IMR-90 (cell line): ENCODE results near the gene MT1E.

Source experiments
- CEBPB ChIP-seq: IDR thresholded peaks from 2 replicates; pipeline ENCODE4 v1.6.1; 2012; ENCODE audit warnings: low read depth, low read length, improper control_type of control experiment
- ELK1 ChIP-seq: fragments of 150-350 bp; IDR thresholded peaks from 2 replicates; pipeline ENCODE4 v1.6.1; 2016; ENCODE audit warnings: low read depth, mild to moderate bottlenecking, low read length, moderate library complexity, borderline replicate concordance
- MAFK ChIP-seq: IDR thresholded peaks from 2 replicates; pipeline ENCODE4 v1.6.1; 2012; ENCODE audit warnings: low read depth, low read length, improper control_type of control experiment
- MXI1 ChIP-seq: IDR thresholded peaks from 2 replicates; pipeline ENCODE4 v1.6.1; 2012; ENCODE audit warnings: low read depth, mild to moderate bottlenecking, low read length, moderate library complexity, borderline replicate concordance
- POLR2A ChIP-seq: IDR thresholded peaks from 2 replicates; pipeline ENCODE4 v1.6.1; 2012; ENCODE audit warnings: mild to moderate bottlenecking, low read depth, low read length
- RAD21 ChIP-seq: IDR thresholded peaks from 2 replicates; pipeline ENCODE4 v1.6.1; 2012; ENCODE audit warnings: low read length, improper control_type of control experiment
- SMC3 ChIP-seq: fragments of 150-350 bp; IDR thresholded peaks from 2 replicates; pipeline ENCODE4 v1.6.1; 2016; ENCODE audit warnings: low read depth, mild to moderate bottlenecking, antibody characterized with exemption, low read length, moderate library complexity
- TF ChIP-seq, protein P1 (sequence below): conservative IDR thresholded peaks from 2 replicates; pipeline ENCODE4 v1.5.1; 2012; ENCODE audit warnings: mild to moderate bottlenecking, low read depth, low read length, improper control_type of control experiment
- TF ChIP-seq, protein P2 (sequence below): fragments of 150-350 bp; IDR thresholded peaks from 2 replicates; pipeline ENCODE4 v1.6.1; 2017; ENCODE audit warnings: mild to moderate bottlenecking, antibody characterized with exemption, low read length, low read depth

GRCh38 chr16:56649820-56650219 lies 24.2 kb downstream of the MT1E start:
- TF ChIP-seq, protein P1, sequence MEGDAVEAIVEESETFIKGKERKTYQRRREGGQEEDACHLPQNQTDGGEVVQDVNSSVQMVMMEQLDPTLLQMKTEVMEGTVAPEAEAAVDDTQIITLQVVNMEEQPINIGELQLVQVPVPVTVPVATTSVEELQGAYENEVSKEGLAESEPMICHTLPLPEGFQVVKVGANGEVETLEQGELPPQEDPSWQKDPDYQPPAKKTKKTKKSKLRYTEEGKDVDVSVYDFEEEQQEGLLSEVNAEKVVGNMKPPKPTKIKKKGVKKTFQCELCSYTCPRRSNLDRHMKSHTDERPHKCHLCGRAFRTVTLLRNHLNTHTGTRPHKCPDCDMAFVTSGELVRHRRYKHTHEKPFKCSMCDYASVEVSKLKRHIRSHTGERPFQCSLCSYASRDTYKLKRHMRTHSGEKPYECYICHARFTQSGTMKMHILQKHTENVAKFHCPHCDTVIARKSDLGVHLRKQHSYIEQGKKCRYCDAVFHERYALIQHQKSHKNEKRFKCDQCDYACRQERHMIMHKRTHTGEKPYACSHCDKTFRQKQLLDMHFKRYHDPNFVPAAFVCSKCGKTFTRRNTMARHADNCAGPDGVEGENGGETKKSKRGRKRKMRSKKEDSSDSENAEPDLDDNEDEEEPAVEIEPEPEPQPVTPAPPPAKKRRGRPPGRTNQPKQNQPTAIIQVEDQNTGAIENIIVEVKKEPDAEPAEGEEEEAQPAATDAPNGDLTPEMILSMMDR: no peak
- TF ChIP-seq ELK1 (no peak), MXI1 (no peak), CEBPB (no peak), RAD21 (no peak), SMC3 (no peak), MAFK (no peak), POLR2A (no peak)
- TF ChIP-seq, protein P2, sequence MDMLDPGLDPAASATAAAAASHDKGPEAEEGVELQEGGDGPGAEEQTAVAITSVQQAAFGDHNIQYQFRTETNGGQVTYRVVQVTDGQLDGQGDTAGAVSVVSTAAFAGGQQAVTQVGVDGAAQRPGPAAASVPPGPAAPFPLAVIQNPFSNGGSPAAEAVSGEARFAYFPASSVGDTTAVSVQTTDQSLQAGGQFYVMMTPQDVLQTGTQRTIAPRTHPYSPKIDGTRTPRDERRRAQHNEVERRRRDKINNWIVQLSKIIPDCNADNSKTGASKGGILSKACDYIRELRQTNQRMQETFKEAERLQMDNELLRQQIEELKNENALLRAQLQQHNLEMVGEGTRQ: no peak
